Naive thymus-derived CD4-positive, alpha-beta T cell (primary cell): ENCODE results near the gene CD163. TPM values are rescaled to one million over a fixed set of nuclear protein-coding genes. Genes with fewer than 3 reads are reported as not detected.
"Not testable (repeated sequence)": the region's sequence is repeated elsewhere in the genome, so short reads cannot be mapped to it uniquely, and the experiment has no call there.

Experiments used
- ATAC-seq: fragments of 150-1000 bp; cut with Tn5 transposase; 2 replicates; pipeline ENCODE4 v1.10.0; 2021; ENCODE audit warnings: mild to moderate bottlenecking, moderate library complexity
- CTCF ChIA-PET: fragments of 350-600 bp; sonication (Branson Sonifier 250); formaldehyde crosslinking; loops from one replicate; lab custom pipeline; 2021; ENCODE audit warnings: antibody characterized with exemption; lab: Charles Lee
- POLR2A ChIA-PET: fragments of 350-600 bp; sonication (Branson Sonifier 250); formaldehyde crosslinking; loops from one replicate; lab custom pipeline; 2021; ENCODE audit warnings: antibody characterized with exemption, inconsistent platforms; lab: Charles Lee
- DNase-seq, 9 donors: peaks; one replicate each; pipeline versions ENCODE4 v3.0.0 to v3.0.0-alpha.2; 2020 to 2022; ENCODE audit warnings: mixed read lengths in 1 of 9
- H3K27ac ChIP-seq: one replicate; pipeline ENCODE4 v1.7.0; 2013; ENCODE audit warnings: mild to moderate bottlenecking, low read depth, low read length, moderate library complexity
- H3K27me3 ChIP-seq, 2 donors: one replicate each; pipeline ENCODE4 v1.7.0; 2013; ENCODE audit warnings: low read length in 2 of 2, mild to moderate bottlenecking in 2 of 2, moderate library complexity in 2 of 2; ENCODE audit not compliant: control insufficient read depth in 2 of 2, insufficient read depth in 2 of 2
- H3K36me3 ChIP-seq, 3 experiments: 1 replicate in 2 of 3; 2 replicates in 1 of 3; pipeline ENCODE4 v1.7.0; 2013; ENCODE audit warnings: low read length in 3 of 3, mild to moderate bottlenecking in 3 of 3, moderate library complexity in 1 of 3; ENCODE audit not compliant: insufficient read depth in 3 of 3, control insufficient read depth in 2 of 3
- H3K4me1 ChIP-seq, 2 donors: one replicate each; pipeline ENCODE4 v1.7.0; 2013; ENCODE audit warnings: low read length in 2 of 2, mild to moderate bottlenecking in 2 of 2, moderate library complexity in 1 of 2; ENCODE audit not compliant: control insufficient read depth in 2 of 2, insufficient read depth in 2 of 2
- H3K4me3 ChIP-seq: 2 replicates; pipeline ENCODE4 v1.7.0; 2013; ENCODE audit warnings: mild to moderate bottlenecking, low read length
- H3K9me3 ChIP-seq, 3 experiments: 1 replicate in 2 of 3; 2 replicates in 1 of 3; pipeline ENCODE4 v1.7.0; 2013; ENCODE audit warnings: low read length in 3 of 3; ENCODE audit not compliant: control insufficient read depth in 2 of 3
- H3K27ac Mint-ChIP-seq, 9 donors: one replicate each; pipeline ENCODE4 v1.8.0; 2020 to 2022; ENCODE audit warnings: mixed read lengths in 9 of 9, mild to moderate bottlenecking in 8 of 9, moderate library complexity in 5 of 9, inconsistent platforms in 2 of 9
- H3K27me3 Mint-ChIP-seq, 5 donors: one replicate each; pipeline ENCODE4 v1.8.0; 2021 to 2022; ENCODE audit warnings: mixed read lengths in 5 of 5, mild to moderate bottlenecking in 1 of 5
- H3K36me3 Mint-ChIP-seq, 5 donors: one replicate each; pipeline ENCODE4 v1.8.0; 2020 to 2022; ENCODE audit warnings: mixed read lengths in 5 of 5, mild to moderate bottlenecking in 3 of 5, inconsistent platforms in 1 of 5
- H3K4me1 Mint-ChIP-seq, 7 donors: one replicate each; pipeline ENCODE4 v1.8.0; 2020 to 2022; ENCODE audit warnings: mixed read lengths in 7 of 7, mild to moderate bottlenecking in 3 of 7, inconsistent platforms in 1 of 7
- H3K4me3 Mint-ChIP-seq, 10 donors: one replicate each; pipeline ENCODE4 v1.8.0; 2020 to 2022; ENCODE audit warnings: mild to moderate bottlenecking in 10 of 10, mixed read lengths in 10 of 10, moderate library complexity in 6 of 10, inconsistent platforms in 2 of 10
- H3K9me3 Mint-ChIP-seq, 11 donors: one replicate each; pipeline ENCODE4 v1.8.0; 2020 to 2022; ENCODE audit warnings: mixed read lengths in 11 of 11, mild to moderate bottlenecking in 4 of 11, inconsistent platforms in 1 of 11, moderate library complexity in 1 of 11
- intact Hi-C, 2 donors: fragments of 100-400 bp; cut with micrococcal nuclease; formaldehyde crosslinking; loops; one replicate each; pipeline ENCODE4 v1.15.1; 2023
- polyA plus RNA-seq, 2 donors: library from polyadenylated mRNA; unstranded; fragments of 300-500 nt; fragmentation: Illumina TruSeq; gene quantifications; one replicate each; pipeline ENCODE4 v1.2.3, GENCODE V29; 2021
- total RNA-seq, 6 experiments: library from RNA in 5 of 6; stranded (reverse) in 5 of 6; gene quantifications; 1 replicate in 5 of 6; 2 replicates in 1 of 6; pipeline ENCODE4 v1.2.3 and lab custom pipeline; 2021 to 2026

Gene CD163
- total RNA-seq, result 10 to 100 TPM in 3 of 5 experiments, 1 to 10 TPM in 1, not detected in 1; 4.6 to 35.0 (median 11.5) TPM
- under 1 TPM in 1 of 2 donors, not detected in 1; 0.05 TPM for polyA plus RNA-seq
- total RNA-seq (lab: John Stamatoyannopoulos, UW), result not detected

DNA sequence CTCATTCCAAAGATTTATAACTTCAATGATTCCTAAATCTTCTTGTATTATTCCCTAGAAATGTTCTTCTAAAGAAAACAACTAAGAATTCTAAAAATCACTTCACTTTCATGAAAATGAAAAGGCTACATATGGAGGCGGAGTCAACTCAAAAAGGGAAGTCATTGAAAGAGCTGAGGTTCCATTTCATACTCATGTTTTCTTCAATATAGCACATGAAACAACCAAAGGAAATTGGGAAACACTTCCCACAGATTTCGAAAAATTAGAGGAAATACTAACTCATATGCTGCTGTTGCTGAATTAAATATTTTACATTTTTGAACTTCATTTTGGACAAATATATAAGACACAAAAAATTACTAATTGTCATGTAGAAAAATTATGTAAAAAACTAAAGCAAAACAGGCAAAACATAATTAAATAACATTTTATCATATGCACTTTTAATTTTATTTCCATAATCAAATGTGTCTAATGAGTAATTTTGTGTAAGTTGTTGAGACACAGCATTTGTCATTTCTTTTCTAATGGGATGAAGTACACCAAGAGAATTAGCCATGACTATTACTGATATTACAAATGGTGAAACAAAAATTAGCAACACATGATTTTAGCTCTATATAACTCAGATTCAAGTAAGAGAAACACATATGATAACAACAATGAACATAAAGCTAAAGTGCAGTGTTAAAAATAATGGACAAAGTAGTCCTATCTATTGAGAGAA lies at the start of gene CD163:
Gene CD163, minus strand, starts transcription at position 92 of the 730 bp plus-strand sequence. Its CDS starts 87 bp downstream, at position 5.
- Histone ChIP-seq H3K36me3 (no peaks in the 10 kb centered on the region), H3K27me3 (no peaks in the 10 kb centered on the region), H3K27ac (no peak within 1 kb of the TSS), H3K9me3 (no peaks in the 10 kb centered on the region), H3K4me3 (no peak within 1 kb of the TSS), H3K4me1 (no peaks in the 10 kb centered on the region)
- Mint-ChIP-seq H3K36me3 (peaks cover 0 to 4% (median 0%) of the 10 kb centered on the region in 5 donors), H3K4me3 (no peak within 1 kb of the TSS), H3K4me1 (peaks cover 0 to 3% (median 0%) of the 10 kb centered on the region in 7 donors), H3K27me3 (peaks cover 12 to 27% (median 24%) of the 10 kb centered on the region in 5 donors), H3K9me3 (peaks cover 0 to 11% (median 5%) of the 10 kb centered on the region in 11 donors), H3K27ac (no peak within 1 kb of the TSS)
- ATAC-seq, result peak; percentile 50
- CTCF ChIA-PET, result no interaction called here
- POLR2A ChIA-PET, result no interaction called here
- intact Hi-C loops, result no loop called here
- DNase-seq, result no peak

DNA sequence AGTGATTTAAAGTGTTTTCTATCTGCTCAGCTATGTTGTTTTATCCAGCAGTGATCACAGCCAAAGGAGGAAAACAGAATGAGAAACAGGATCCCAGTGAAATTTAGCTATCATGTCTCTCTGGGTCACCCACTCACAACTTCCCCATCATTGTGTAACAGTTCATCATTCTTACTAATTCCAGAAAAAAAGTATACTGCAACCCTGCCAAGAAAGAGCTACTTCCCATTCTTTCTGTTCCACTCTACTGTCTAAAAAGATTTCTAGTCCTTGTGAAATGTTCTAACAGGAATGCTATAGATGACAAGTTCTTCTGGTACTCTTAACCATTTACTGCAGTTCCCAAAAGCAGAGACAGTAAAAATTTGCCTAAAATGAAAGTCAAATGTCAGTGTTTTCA lies 39.2 kb upstream of the CD163 start:
- CTCF ChIA-PET, result no interaction called here

GRCh38 chr12:7542046-7542445 lies 38.5 kb upstream of the CD163 start:
- Histone ChIP-seq H3K36me3 (no peaks in the 10 kb centered on the region), H3K4me1 (no peaks in the 10 kb centered on the region), H3K27ac (no peak overlapping the region), H3K9me3 (no peaks in the 10 kb centered on the region), H3K4me3 (no peak overlapping the region), H3K27me3 (no peaks in the 10 kb centered on the region)
- CTCF ChIA-PET, result no interaction called here
- intact Hi-C loops, result no loop called here
- Mint-ChIP-seq H3K27me3 (peaks cover 4 to 53% (median 45%) of the 10 kb centered on the region in 5 donors), H3K9me3 (peaks cover 0 to 26% (median 8%) of the 10 kb centered on the region in 11 donors), H3K4me1 (peaks cover 0 to 6% (median 0%) of the 10 kb centered on the region in 7 donors), H3K27ac (no peak overlapping the region), H3K36me3 (peaks cover 0 to 13% (median 0%) of the 10 kb centered on the region in 5 donors), H3K4me3 (no peak overlapping the region)
- POLR2A ChIA-PET, result no interaction called here
- ATAC-seq, result no peak
- DNase-seq, result no peak

More for the DNA sequence above, 39.2 kb upstream of the CD163 start:
- Mint-ChIP-seq H3K9me3 (peaks cover 0 to 28% (median 9%) of the 10 kb centered on the region in 11 donors), H3K4me1 (peaks cover 0 to 6% (median 0%) of the 10 kb centered on the region in 7 donors), H3K27me3 (peaks cover 3 to 49% (median 45%) of the 10 kb centered on the region in 5 donors), H3K36me3 (peaks cover 0 to 13% (median 0%) of the 10 kb centered on the region in 5 donors), H3K4me3 (no peak overlapping the region), H3K27ac (no peak overlapping the region)
- no peaks in the 10 kb centered on the region for H3K27me3 ChIP-seq
- H3K4me3 ChIP-seq, result no peak overlapping the region
- H3K36me3 ChIP-seq, result no peaks in the 10 kb centered on the region
- POLR2A ChIA-PET, result no interaction called here
- no peaks in the 10 kb centered on the region for H3K9me3 ChIP-seq
- DNase-seq (no peak), ATAC-seq (peak; percentile 64)
- H3K4me1 ChIP-seq, result no peaks in the 10 kb centered on the region
- intact Hi-C loops, result no loop called here
- no peak overlapping the region for H3K27ac ChIP-seq

- Histone ChIP-seq H3K4me3 (no peak overlapping the region), H3K27ac (no peak overlapping the region), H3K4me1 (no peaks in the 10 kb centered on the region), H3K9me3 (no peaks in the 10 kb centered on the region), H3K36me3 (no peaks in the 10 kb centered on the region), H3K27me3 (no peaks in the 10 kb centered on the region)
- DNase-seq (no peak), ATAC-seq (no peak)
- Mint-ChIP-seq H3K27ac (no peak overlapping the region), H3K4me3 (no peak overlapping the region), H3K4me1 (no peaks in the 10 kb centered on the region), H3K9me3 (peaks cover 0 to 5% (median 0%) of the 10 kb centered on the region in 11 donors), H3K36me3 (no peaks in the 10 kb centered on the region), H3K27me3 (peaks cover under 1 to 39% (median 10%) of the 10 kb centered on the region in 5 donors)
- intact Hi-C loops, result no loop called here
- ChIA-PET POLR2A (no interaction called here), CTCF (no interaction called here)
Observed at GRCh38 chr12:7514416-7514815, 10.8 kb upstream of the CD163 start.

GRCh38 chr12:7512553-7512952 lies 9.0 kb upstream of the CD163 start:
- intact Hi-C loops, result no loop called here
- no peaks in the 10 kb centered on the region for H3K4me1 ChIP-seq
- ChIA-PET CTCF (interaction anchor here (0.6 kb wide), 1 partner anchor 359 kb away, joined by 3 read pairs; no protein-coding TSS in a partner anchor), POLR2A (no interaction called here)
- H3K36me3 ChIP-seq, result no peaks in the 10 kb centered on the region
- no peaks in the 10 kb centered on the region for H3K27me3 ChIP-seq
- H3K9me3 ChIP-seq, result no peaks in the 10 kb centered on the region
- Mint-ChIP-seq H3K27me3 (peaks cover 8 to 46% (median 20%) of the 10 kb centered on the region in 5 donors), H3K4me3 (no peak overlapping the region), H3K4me1 (no peaks in the 10 kb centered on the region), H3K36me3 (peaks cover 0 to 4% (median 0%) of the 10 kb centered on the region in 5 donors), H3K27ac (no peak overlapping the region), H3K9me3 (peaks cover 0 to 16% (median 5%) of the 10 kb centered on the region in 11 donors)
- ATAC-seq (peak; percentile 55), DNase-seq (no peak)
- H3K4me3 ChIP-seq, result no peak overlapping the region
- H3K27ac ChIP-seq, result no peak overlapping the region

- H3K27ac Mint-ChIP-seq, H3K9me3 ChIP-seq, H3K36me3 ChIP-seq, H3K36me3 Mint-ChIP-seq, DNase-seq, H3K4me3 Mint-ChIP-seq, POLR2A ChIA-PET, H3K27me3 ChIP-seq, ATAC-seq, H3K27ac ChIP-seq, H3K4me1 Mint-ChIP-seq, CTCF ChIA-PET, intact Hi-C loops, H3K4me1 ChIP-seq, H3K4me3 ChIP-seq: not testable (repeated sequence)
- Mint-ChIP-seq H3K27me3 (peaks cover 8 to 37% (median 20%) of the 10 kb centered on the region in 5 donors), H3K9me3 (peaks cover 0 to 13% (median 5%) of the 10 kb centered on the region in 11 donors)
Observed at GRCh38 chr12:7509793-7510470, 6.4 kb upstream of the CD163 start.
